ENCODE measurements around the gene FAM163B.

GRCh38 chr9:133542002-133542401 lies 67.2 kb downstream of the FAM163B start:
- TF ChIP-seq CTCF (IDR thresholded peaks at IDR 0.05; ENCODE audit: insufficient read depth, low read depth, low read length): no peak
- TF ChIP-seq EZH2 (IDR thresholded peaks at IDR 0.05; ENCODE audit: insufficient read depth, low read length): no peak
